GM23338 (cell line): Measurements from ENCODE around the gene SCYGR2. TPM values are rescaled to one million over a fixed set of nuclear protein-coding genes. Genes with fewer than 3 reads are reported as not detected.

Experiments
- ATAC-seq: fragments of 200-7000 bp; cut with Tn5 transposase; 3 replicates; pipeline ENCODE4 v1.9.1; 2020
- DNase-seq: peaks from one replicate; pipeline ENCODE4 v3.0.0-alpha.2; 2015; ENCODE audit warnings: low spot score
- H2AFZ ChIP-seq: fragments of 200-600 bp; sonication (generic); 2 replicates; pipeline ENCODE4 v1.8.0; 2016; ENCODE audit warnings: antibody characterized with exemption, mild to moderate bottlenecking, moderate library complexity
- H3F3A ChIP-seq: fragments of 200-600 bp; sonication (generic); replicated peaks from 2 replicates; pipeline ENCODE4 v1.8.0; 2017; ENCODE audit warnings: antibody characterized with exemption, mixed run types, low read depth
- H3K27ac ChIP-seq: fragments of 200-600 bp; sonication (generic); 2 replicates; pipeline ENCODE4 v1.6.1; 2016; ENCODE audit warnings: low read depth
- H3K27me3 ChIP-seq: fragments of 200-600 bp; sonication (generic); 2 replicates; pipeline ENCODE4 v1.8.0; 2016; ENCODE audit warnings: mild to moderate bottlenecking, mixed run types, moderate library complexity; ENCODE audit not compliant: insufficient read depth
- H3K36me3 ChIP-seq: fragments of 200-600 bp; sonication (generic); 2 replicates; pipeline ENCODE4 v1.8.0; 2016; ENCODE audit warnings: mild to moderate bottlenecking; ENCODE audit not compliant: insufficient read depth
- H3K4me1 ChIP-seq: fragments of 200-600 bp; sonication (generic); 2 replicates; pipeline ENCODE4 v1.8.0; 2016; ENCODE audit warnings: mild to moderate bottlenecking, moderate library complexity; ENCODE audit not compliant: insufficient read depth
- H3K4me2 ChIP-seq: fragments of 200-600 bp; sonication (generic); 2 replicates; pipeline ENCODE4 v1.7.1; 2017; ENCODE audit warnings: mixed run types
- H3K4me3 ChIP-seq: fragments of 200-600 bp; sonication (generic); 2 replicates; pipeline ENCODE4 v1.6.1; 2016; ENCODE audit warnings: mixed run types
- H3K79me2 ChIP-seq: fragments of 200-600 bp; sonication (generic); replicated peaks from 2 replicates; pipeline ENCODE4 v1.8.0; 2017; ENCODE audit warnings: mild to moderate bottlenecking; ENCODE audit not compliant: insufficient read depth
- H3K9me2 ChIP-seq: fragments of 200-600 bp; sonication (generic); 2 replicates; pipeline ENCODE4 v1.8.0; 2017; ENCODE audit not compliant: insufficient read depth
- H4K20me1 ChIP-seq: fragments of 200-600 bp; sonication (generic); replicated peaks from 2 replicates; pipeline ENCODE4 v1.8.0; 2017; ENCODE audit warnings: mild to moderate bottlenecking; ENCODE audit not compliant: insufficient read depth
- H3K27ac Mint-ChIP-seq: 2 replicates; pipeline ENCODE4 v1.8.0; 2020; ENCODE audit warnings: inconsistent platforms, mild to moderate bottlenecking, moderate library complexity, mixed read lengths
- H3K27me3 Mint-ChIP-seq: 3 replicates; pipeline ENCODE4 v1.8.0; 2022; ENCODE audit warnings: low read depth, mild to moderate bottlenecking, moderate library complexity, mixed read lengths, inconsistent platforms; ENCODE audit not compliant: insufficient read depth, poor library complexity
- H3K36me3 Mint-ChIP-seq: 3 replicates; pipeline ENCODE4 v1.8.0; 2021; ENCODE audit warnings: low read depth, mild to moderate bottlenecking, inconsistent platforms, moderate library complexity, mixed read lengths
- H3K4me1 Mint-ChIP-seq: 3 replicates; pipeline ENCODE4 v1.8.0; 2020; ENCODE audit warnings: mild to moderate bottlenecking, inconsistent platforms, mixed read lengths
- H3K4me3 Mint-ChIP-seq: 3 replicates; pipeline ENCODE4 v1.8.0; 2021; ENCODE audit warnings: moderate library complexity, mild to moderate bottlenecking, inconsistent platforms, mixed read lengths
- H3K9me3 Mint-ChIP-seq: 3 replicates; pipeline ENCODE4 v1.8.0; 2020; ENCODE audit warnings: moderate library complexity, mild to moderate bottlenecking, inconsistent platforms, mixed read lengths
- EZH2phosphoT487 ChIP-seq: fragments of 200-600 bp; sonication (generic); IDR thresholded peaks from one replicate; pipeline ENCODE4 v1.8.1; 2018; ENCODE audit warnings: antibody characterized with exemption; ENCODE audit not compliant: unreplicated experiment
- NANOG ChIP-seq: IDR thresholded peaks from 2 replicates; pipeline ENCODE4 v1.6.1; 2016; ENCODE audit warnings: antibody characterized with exemption, borderline replicate concordance
- polyA plus RNA-seq: library from polyadenylated mRNA; unstranded; fragments of >200 nt; fragmentation: Nextera tagmentation; extraction: Ambion mirVana; gene quantifications from 2 replicates; pipeline ENCODE4 v1.2.1, GENCODE V29; 2016
- total RNA-seq: library from RNA; depleted of rRNA; stranded (reverse); fragments of >200 nt; shearing (Covaris generic); gene quantifications from 2 replicates; pipeline ENCODE4 v1.2.3, GENCODE V29; 2014
- TF ChIP-seq, protein P1 (sequence below): fragments of 250-450 bp; sonication (Bioruptor Pico); IDR thresholded peaks from 2 replicates; pipeline ENCODE4 v1.5.0; 2020; ENCODE audit warnings: mild to moderate bottlenecking, moderate library complexity

Gene SCYGR2
- total and polyA plus RNA-seq, 2 experiments from 2014 or later: not detected

DNA sequence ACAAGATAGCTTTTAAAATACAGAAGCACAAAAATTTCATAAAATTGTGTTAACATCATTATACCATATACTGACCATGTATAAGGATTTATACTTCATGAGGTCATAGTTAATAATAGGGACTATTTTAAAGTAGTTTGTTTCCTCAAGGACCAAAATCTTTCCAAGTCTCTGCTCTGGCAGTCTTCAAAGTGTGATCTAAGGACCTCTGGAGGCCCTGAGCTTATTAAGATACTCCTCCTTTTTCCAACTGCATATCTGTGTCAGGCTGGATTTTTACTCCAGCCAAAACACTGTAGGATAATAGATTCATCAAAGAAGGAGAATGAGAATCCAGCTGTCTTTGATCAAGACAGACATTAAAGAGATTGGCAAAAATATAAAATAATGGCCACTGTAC is 1.7 kb upstream of the SCYGR2 start (continued):
- TF ChIP-seq, protein P1, sequence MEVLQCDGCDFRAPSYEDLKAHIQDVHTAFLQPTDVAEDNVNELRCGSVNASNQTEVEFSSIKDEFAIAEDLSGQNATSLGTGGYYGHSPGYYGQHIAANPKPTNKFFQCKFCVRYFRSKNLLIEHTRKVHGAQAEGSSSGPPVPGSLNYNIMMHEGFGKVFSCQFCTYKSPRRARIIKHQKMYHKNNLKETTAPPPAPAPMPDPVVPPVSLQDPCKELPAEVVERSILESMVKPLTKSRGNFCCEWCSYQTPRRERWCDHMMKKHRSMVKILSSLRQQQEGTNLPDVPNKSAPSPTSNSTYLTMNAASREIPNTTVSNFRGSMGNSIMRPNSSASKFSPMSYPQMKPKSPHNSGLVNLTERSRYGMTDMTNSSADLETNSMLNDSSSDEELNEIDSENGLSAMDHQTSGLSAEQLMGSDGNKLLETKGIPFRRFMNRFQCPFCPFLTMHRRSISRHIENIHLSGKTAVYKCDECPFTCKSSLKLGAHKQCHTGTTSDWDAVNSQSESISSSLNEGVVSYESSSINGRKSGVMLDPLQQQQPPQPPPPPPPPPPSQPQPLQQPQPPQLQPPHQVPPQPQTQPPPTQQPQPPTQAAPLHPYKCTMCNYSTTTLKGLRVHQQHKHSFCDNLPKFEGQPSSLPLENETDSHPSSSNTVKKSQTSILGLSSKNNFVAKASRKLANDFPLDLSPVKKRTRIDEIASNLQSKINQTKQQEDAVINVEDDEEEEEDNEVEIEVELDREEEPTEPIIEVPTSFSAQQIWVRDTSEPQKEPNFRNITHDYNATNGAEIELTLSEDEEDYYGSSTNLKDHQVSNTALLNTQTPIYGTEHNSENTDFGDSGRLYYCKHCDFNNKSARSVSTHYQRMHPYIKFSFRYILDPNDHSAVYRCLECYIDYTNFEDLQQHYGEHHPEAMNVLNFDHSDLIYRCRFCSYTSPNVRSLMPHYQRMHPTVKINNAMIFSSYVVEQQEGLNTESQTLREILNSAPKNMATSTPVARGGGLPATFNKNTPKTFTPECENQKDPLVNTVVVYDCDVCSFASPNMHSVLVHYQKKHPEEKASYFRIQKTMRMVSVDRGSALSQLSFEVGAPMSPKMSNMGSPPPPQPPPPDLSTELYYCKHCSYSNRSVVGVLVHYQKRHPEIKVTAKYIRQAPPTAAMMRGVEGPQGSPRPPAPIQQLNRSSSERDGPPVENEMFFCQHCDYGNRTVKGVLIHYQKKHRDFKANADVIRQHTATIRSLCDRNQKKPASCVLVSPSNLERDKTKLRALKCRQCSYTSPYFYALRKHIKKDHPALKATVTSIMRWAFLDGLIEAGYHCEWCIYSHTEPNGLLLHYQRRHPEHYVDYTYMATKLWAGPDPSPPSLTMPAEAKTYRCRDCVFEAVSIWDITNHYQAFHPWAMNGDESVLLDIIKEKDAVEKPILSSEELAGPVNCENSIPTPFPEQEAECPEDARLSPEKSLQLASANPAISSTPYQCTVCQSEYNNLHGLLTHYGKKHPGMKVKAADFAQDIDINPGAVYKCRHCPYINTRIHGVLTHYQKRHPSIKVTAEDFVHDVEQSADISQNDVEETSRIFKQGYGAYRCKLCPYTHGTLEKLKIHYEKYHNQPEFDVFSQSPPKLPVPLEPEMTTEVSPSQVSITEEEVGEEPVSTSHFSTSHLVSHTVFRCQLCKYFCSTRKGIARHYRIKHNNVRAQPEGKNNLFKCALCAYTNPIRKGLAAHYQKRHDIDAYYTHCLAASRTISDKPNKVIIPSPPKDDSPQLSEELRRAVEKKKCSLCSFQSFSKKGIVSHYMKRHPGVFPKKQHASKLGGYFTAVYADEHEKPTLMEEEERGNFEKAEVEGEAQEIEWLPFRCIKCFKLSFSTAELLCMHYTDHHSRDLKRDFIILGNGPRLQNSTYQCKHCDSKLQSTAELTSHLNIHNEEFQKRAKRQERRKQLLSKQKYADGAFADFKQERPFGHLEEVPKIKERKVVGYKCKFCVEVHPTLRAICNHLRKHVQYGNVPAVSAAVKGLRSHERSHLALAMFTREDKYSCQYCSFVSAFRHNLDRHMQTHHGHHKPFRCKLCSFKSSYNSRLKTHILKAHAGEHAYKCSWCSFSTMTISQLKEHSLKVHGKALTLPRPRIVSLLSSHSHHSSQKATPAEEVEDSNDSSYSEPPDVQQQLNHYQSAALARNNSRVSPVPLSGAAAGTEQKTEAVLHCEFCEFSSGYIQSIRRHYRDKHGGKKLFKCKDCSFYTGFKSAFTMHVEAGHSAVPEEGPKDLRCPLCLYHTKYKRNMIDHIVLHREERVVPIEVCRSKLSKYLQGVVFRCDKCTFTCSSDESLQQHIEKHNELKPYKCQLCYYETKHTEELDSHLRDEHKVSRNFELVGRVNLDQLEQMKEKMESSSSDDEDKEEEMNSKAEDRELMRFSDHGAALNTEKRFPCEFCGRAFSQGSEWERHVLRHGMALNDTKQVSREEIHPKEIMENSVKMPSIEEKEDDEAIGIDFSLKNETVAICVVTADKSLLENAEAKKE (CRISPR knock-in tag): no peak
- TF ChIP-seq EZH2phosphoT487: no peak

DNA sequence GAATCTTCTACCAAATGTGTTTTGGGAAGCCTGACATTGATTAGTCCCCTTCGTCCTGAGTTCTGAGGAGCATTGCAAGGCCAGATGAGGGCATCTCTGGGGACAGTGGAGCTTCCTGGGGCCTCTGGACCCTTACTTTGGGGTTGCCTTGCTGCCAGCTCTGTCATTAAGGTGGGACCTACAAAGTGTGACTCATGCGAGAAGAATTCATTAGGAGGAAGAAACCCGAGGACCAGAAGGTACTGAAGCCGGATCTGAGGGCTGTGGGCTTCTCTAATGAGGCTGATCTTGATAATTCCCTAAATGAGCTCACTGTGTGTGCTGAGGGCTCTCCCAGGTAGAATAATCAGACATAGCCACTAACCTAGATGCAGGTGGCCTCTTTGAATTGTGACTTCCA is 695 bp upstream of the SCYGR2 start:
- no peak for TF ChIP-seq NANOG
- TF ChIP-seq, protein P1 (CRISPR knock-in tag): peak; percentile 48; the same call in 1 of the 2 replicates
- H3K9me3 Mint-ChIP-seq: no peaks in the 10 kb centered on the region; the same call in 2 of the 3 replicates
- Histone ChIP-seq H3K27ac (no peak overlapping the region), H3K79me2 (no peaks in the 10 kb centered on the region), H3K36me3 (no peaks in the 10 kb centered on the region), H3K4me3 (no peak overlapping the region), H3K27me3 (no peaks in the 10 kb centered on the region), H3K4me2 (no peak overlapping the region), H4K20me1 (no peaks in the 10 kb centered on the region), H2AFZ (peak overlapping the region; percentile 53), H3F3A (no peaks in the 10 kb centered on the region), H3K9me2 (peaks cover 6% of the 10 kb centered on the region; the same call in 1 of the 2 replicates), H3K4me1 (peaks cover 10% of the 10 kb centered on the region; the same call in 1 of the 2 replicates)
- DNase-seq: peak; percentile 46
- H3K27ac Mint-ChIP-seq: no peak overlapping the region; the same call in 1 of the 2 replicates
- ATAC-seq: peak; percentile 43; the same call in 2 of the 3 replicates
- no peak overlapping the region for H3K4me3 Mint-ChIP-seq
- H3K27me3 Mint-ChIP-seq: peaks cover 4% of the 10 kb centered on the region
- no peaks in the 10 kb centered on the region for H3K36me3 Mint-ChIP-seq
- peaks cover 14% of the 10 kb centered on the region; the same call in 2 of the 3 replicates for H3K4me1 Mint-ChIP-seq
